GM23338 (cell line): ENCODE data around the gene POLK. TPM values are rescaled to one million over a fixed set of nuclear protein-coding genes. Genes with fewer than 3 reads are reported as not detected.
"Not testable (repeated sequence)": the region's sequence is repeated elsewhere in the genome, so short reads cannot be mapped to it uniquely, and the experiment has no call there.

Source experiments
- ATAC-seq: fragments of 200-7000 bp; cut with Tn5 transposase; 3 replicates; pipeline ENCODE4 v1.9.1; 2020
- DNase-seq: peaks from one replicate; pipeline ENCODE4 v3.0.0-alpha.2; 2015; ENCODE audit warnings: low spot score
- H2AFZ ChIP-seq: fragments of 200-600 bp; sonication (generic); 2 replicates; pipeline ENCODE4 v1.8.0; 2016; ENCODE audit warnings: antibody characterized with exemption, mild to moderate bottlenecking, moderate library complexity
- H3F3A ChIP-seq: fragments of 200-600 bp; sonication (generic); replicated peaks from 2 replicates; pipeline ENCODE4 v1.8.0; 2017; ENCODE audit warnings: antibody characterized with exemption, mixed run types, low read depth
- H3K27ac ChIP-seq: fragments of 200-600 bp; sonication (generic); 2 replicates; pipeline ENCODE4 v1.6.1; 2016; ENCODE audit warnings: low read depth
- H3K27me3 ChIP-seq: fragments of 200-600 bp; sonication (generic); 2 replicates; pipeline ENCODE4 v1.8.0; 2016; ENCODE audit warnings: mild to moderate bottlenecking, mixed run types, moderate library complexity; ENCODE audit not compliant: insufficient read depth
- H3K36me3 ChIP-seq: fragments of 200-600 bp; sonication (generic); 2 replicates; pipeline ENCODE4 v1.8.0; 2016; ENCODE audit warnings: mild to moderate bottlenecking; ENCODE audit not compliant: insufficient read depth
- H3K4me1 ChIP-seq: fragments of 200-600 bp; sonication (generic); 2 replicates; pipeline ENCODE4 v1.8.0; 2016; ENCODE audit warnings: mild to moderate bottlenecking, moderate library complexity; ENCODE audit not compliant: insufficient read depth
- H3K4me2 ChIP-seq: fragments of 200-600 bp; sonication (generic); 2 replicates; pipeline ENCODE4 v1.7.1; 2017; ENCODE audit warnings: mixed run types
- H3K4me3 ChIP-seq: fragments of 200-600 bp; sonication (generic); 2 replicates; pipeline ENCODE4 v1.6.1; 2016; ENCODE audit warnings: mixed run types
- H3K79me2 ChIP-seq: fragments of 200-600 bp; sonication (generic); replicated peaks from 2 replicates; pipeline ENCODE4 v1.8.0; 2017; ENCODE audit warnings: mild to moderate bottlenecking; ENCODE audit not compliant: insufficient read depth
- H3K9me2 ChIP-seq: fragments of 200-600 bp; sonication (generic); 2 replicates; pipeline ENCODE4 v1.8.0; 2017; ENCODE audit not compliant: insufficient read depth
- H4K20me1 ChIP-seq: fragments of 200-600 bp; sonication (generic); replicated peaks from 2 replicates; pipeline ENCODE4 v1.8.0; 2017; ENCODE audit warnings: mild to moderate bottlenecking; ENCODE audit not compliant: insufficient read depth
- H3K27ac Mint-ChIP-seq: 2 replicates; pipeline ENCODE4 v1.8.0; 2020; ENCODE audit warnings: inconsistent platforms, mild to moderate bottlenecking, moderate library complexity, mixed read lengths
- H3K27me3 Mint-ChIP-seq: 3 replicates; pipeline ENCODE4 v1.8.0; 2022; ENCODE audit warnings: low read depth, mild to moderate bottlenecking, moderate library complexity, mixed read lengths, inconsistent platforms; ENCODE audit not compliant: insufficient read depth, poor library complexity
- H3K36me3 Mint-ChIP-seq: 3 replicates; pipeline ENCODE4 v1.8.0; 2021; ENCODE audit warnings: low read depth, mild to moderate bottlenecking, inconsistent platforms, moderate library complexity, mixed read lengths
- H3K4me1 Mint-ChIP-seq: 3 replicates; pipeline ENCODE4 v1.8.0; 2020; ENCODE audit warnings: mild to moderate bottlenecking, inconsistent platforms, mixed read lengths
- H3K4me3 Mint-ChIP-seq: 3 replicates; pipeline ENCODE4 v1.8.0; 2021; ENCODE audit warnings: moderate library complexity, mild to moderate bottlenecking, inconsistent platforms, mixed read lengths
- H3K9me3 Mint-ChIP-seq: 3 replicates; pipeline ENCODE4 v1.8.0; 2020; ENCODE audit warnings: moderate library complexity, mild to moderate bottlenecking, inconsistent platforms, mixed read lengths
- CTCF ChIP-seq, 2 experiments: fragments of 200-600 bp in 1 of 2; sonication (generic) in 1 of 2; conservative IDR thresholded peaks; 2 replicates each; pipeline versions ENCODE4 v1.5.1 to v1.6.1; 2016 to 2017; ENCODE audit warnings: antibody characterized with exemption in 2 of 2, low read depth in 2 of 2, mild to moderate bottlenecking in 2 of 2, moderate library complexity in 1 of 2
- ETS1 ChIP-seq: IDR thresholded peaks from 2 replicates; pipeline ENCODE4 v1.6.1; 2016; ENCODE audit warnings: antibody characterized with exemption
- REST ChIP-seq: IDR thresholded peaks from one replicate; pipeline ENCODE4 v1.6.1; 2018; ENCODE audit warnings: antibody characterized with exemption; ENCODE audit not compliant: unreplicated experiment
- STAT1 ChIP-seq: IDR thresholded peaks from one replicate; pipeline ENCODE4 v1.6.1; 2016; ENCODE audit warnings: antibody characterized with exemption; ENCODE audit not compliant: unreplicated experiment
- ZNF462 ChIP-seq: fragments of 250-450 bp; sonication (Bioruptor Pico); IDR thresholded peaks from 2 replicates; pipeline ENCODE4 v1.5.0; 2020; ENCODE audit warnings: mild to moderate bottlenecking, moderate library complexity
- polyA plus RNA-seq: library from polyadenylated mRNA; unstranded; fragments of >200 nt; fragmentation: Nextera tagmentation; extraction: Ambion mirVana; gene quantifications from 2 replicates; pipeline ENCODE4 v1.2.1, GENCODE V29; 2016
- total RNA-seq: library from RNA; depleted of rRNA; stranded (reverse); fragments of >200 nt; shearing (Covaris generic); gene quantifications from 2 replicates; pipeline ENCODE4 v1.2.3, GENCODE V29; 2014

POLK gene
- total and polyA plus RNA-seq, 2 experiments from 2014 or later = 6.3 to 14.5 TPM

GRCh38 chr5:75558981-75559632 is 47.4 kb downstream of the POLK start:
- Histone ChIP-seq H3K27me3 (no peaks in the 10 kb centered on the region), H3K27ac (no peak overlapping the region), H3F3A (no peaks in the 10 kb centered on the region), H3K4me3 (no peak overlapping the region), H2AFZ (no peak overlapping the region), H3K79me2 (peaks cover 4% of the 10 kb centered on the region), H3K9me2 (no peaks in the 10 kb centered on the region), H4K20me1 (no peaks in the 10 kb centered on the region), H3K4me1 (no peaks in the 10 kb centered on the region), H3K4me2 (no peak overlapping the region), H3K36me3 (no peaks in the 10 kb centered on the region)
- no peaks in the 10 kb centered on the region for H3K27me3 Mint-ChIP-seq
- TF ChIP-seq STAT1 (no peak), CTCF (conservative IDR thresholded peaks at IDR 0.05; ENCODE audit: low read depth in 2 of 2) (no peak), REST (no peak), ZNF462 (CRISPR knock-in tag) (no peak), ETS1 (no peak)
- ATAC-seq (no peak), DNase-seq (no peak)
- peaks cover 22% of the 10 kb centered on the region; the same call in 2 of the 3 replicates for H3K36me3 Mint-ChIP-seq
- no peak overlapping the region for H3K4me3 Mint-ChIP-seq
- peaks cover 2% of the 10 kb centered on the region; the same call in 1 of the 3 replicates for H3K4me1 Mint-ChIP-seq
- peaks cover 14% of the 10 kb centered on the region for H3K9me3 Mint-ChIP-seq
- H3K27ac Mint-ChIP-seq = no peak overlapping the region

- Mint-ChIP-seq H3K36me3 (peaks cover 29% of the 10 kb centered on the region; the same call in 2 of the 3 replicates), H3K9me3 (peaks cover 23% of the 10 kb centered on the region)
- not testable (repeated sequence) for H3K4me3 Mint-ChIP-seq, H3K27ac Mint-ChIP-seq, H3K9me2 ChIP-seq, H3F3A ChIP-seq, H4K20me1 ChIP-seq, H3K27me3 ChIP-seq, H3K4me3 ChIP-seq, H3K36me3 ChIP-seq, ATAC-seq, H3K27ac ChIP-seq, H3K27me3 Mint-ChIP-seq, H2AFZ ChIP-seq, H3K4me1 ChIP-seq, DNase-seq, H3K79me2 ChIP-seq, H3K4me2 ChIP-seq, H3K4me1 Mint-ChIP-seq
Measured at GRCh38 chr5:75560655-75561054, 49.0 kb downstream of the POLK start.
